ENCODE data around the gene ERVK3-1. TPM values are rescaled to one million over a fixed set of nuclear protein-coding genes. Genes with fewer than 3 reads are reported as not detected.

The ERVK3-1 gene
- total and polyA plus RNA-seq, 2 of the 13 experiments (the other 11 are each of a cell fraction or from before 2014, with no cell fraction given) = 28.5 to 38.7 TPM

- TF ChIP-seq UBTF (CRISPR knock-in tag; IDR thresholded peaks at IDR 0.05) (peak; percentile 89), ZNF205 (CRISPR knock-in tag; IDR thresholded peaks at IDR 0.05) (no peak), RFXANK (CRISPR knock-in tag; IDR thresholded peaks at IDR 0.05) (peak; percentile 65; the same call in 1 of the 2 replicates), ZNF430 (CRISPR knock-in tag; IDR thresholded peaks at IDR 0.05) (peak; percentile 81; the same call in 1 of the 2 replicates), ZFX (CRISPR knock-in tag; IDR thresholded peaks at IDR 0.05; ENCODE audit: low read depth) (peak; percentile 89), SIN3B (IDR thresholded peaks at IDR 0.05; ENCODE audit: low read length) (no peak), ZBTB14 (CRISPR knock-in tag; IDR thresholded peaks at IDR 0.05) (peak; percentile 26; the same call in 1 of the 2 replicates), CREM (IDR thresholded peaks at IDR 0.05) (peak; percentile 89), CREM (CRISPR knock-in tag; IDR thresholded peaks at IDR 0.05) (no peak), ZNF644 (CRISPR knock-in tag; IDR thresholded peaks at IDR 0.05; ENCODE audit: low read depth) (no peak), ZNF556 (CRISPR knock-in tag; IDR thresholded peaks at IDR 0.05; ENCODE audit: borderline replicate concordance) (peak; percentile 69), NBN (conservative IDR thresholded peaks at IDR 0.05) (no peak), ISX (CRISPR knock-in tag; conservative IDR thresholded peaks at IDR 0.05) (no peak), ZBTB3 (CRISPR knock-in tag; IDR thresholded peaks at IDR 0.05; ENCODE audit: borderline replicate concordance, low read depth) (peak; percentile 63; the same call in 1 of the 2 replicates), MEIS2 (CRISPR knock-in tag; IDR thresholded peaks at IDR 0.05) (no peak), ZBTB8A (CRISPR knock-in tag; IDR thresholded peaks at IDR 0.05; ENCODE audit: borderline replicate concordance, low read depth) (no peak), ZNF382 (CRISPR knock-in tag; IDR thresholded peaks at IDR 0.05; ENCODE audit: borderline replicate concordance) (no peak), JDP2 (CRISPR knock-in tag; IDR thresholded peaks at IDR 0.05; ENCODE audit: borderline replicate concordance) (no peak), SMARCC2 (IDR thresholded peaks at IDR 0.05) (no peak), PRDM10 (CRISPR knock-in tag; IDR thresholded peaks at IDR 0.05; ENCODE audit: low read depth) (no peak), ZNF879 (CRISPR knock-in tag; IDR thresholded peaks at IDR 0.05) (no peak), TOE1 (CRISPR knock-in tag; IDR thresholded peaks at IDR 0.05) (no peak)
- TF ChIP-seq, protein P1, sequence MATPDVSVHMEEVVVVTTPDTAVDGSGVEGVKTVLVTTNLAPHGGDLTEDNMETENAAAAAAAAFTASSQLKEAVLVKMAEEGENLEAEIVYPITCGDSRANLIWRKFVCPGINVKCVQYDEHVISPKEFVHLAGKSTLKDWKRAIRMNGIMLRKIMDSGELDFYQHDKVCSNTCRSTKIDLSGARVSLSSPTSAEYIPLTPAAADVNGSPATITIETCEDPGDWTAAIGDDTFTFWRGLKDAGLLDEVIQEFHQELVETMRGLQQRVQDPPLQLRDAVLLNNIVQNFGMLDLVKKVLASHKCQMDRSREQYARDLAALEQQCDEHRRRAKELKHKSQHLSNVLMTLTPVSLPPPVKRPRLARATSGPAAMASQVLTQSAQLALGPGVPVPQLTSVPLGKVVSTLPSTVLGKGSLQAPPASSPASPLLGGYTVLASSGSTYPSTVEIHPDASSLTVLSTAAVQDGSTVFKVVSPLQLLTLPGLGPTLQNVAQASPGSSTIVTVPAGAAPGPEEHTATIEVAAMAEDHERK (CRISPR knock-in tag; IDR thresholded peaks at IDR 0.05; ENCODE audit: low read depth) = no peak
Observed at GRCh38 chr19:58278541-58279041, 26.6 kb upstream of the ERVK3-1 start, which contains the start of gene ZNF8 (continued).
